GM12872 (cell line): ENCODE results near the gene MYO15A.

Experiments used
- CTCF ChIP-seq: IDR thresholded peaks from 3 replicates; pipeline ENCODE4 v1.5.1; 2011; ENCODE audit warnings: low read depth, mild to moderate bottlenecking, low read length, moderate library complexity; ENCODE audit not compliant: insufficient read depth

MYO15A gene

GRCh38 chr17:18120461-18121017 lies 12.0 kb downstream of the MYO15A start:
- no peak for TF ChIP-seq CTCF

GRCh38 chr17:18121144-18121910 lies 12.8 kb downstream of the MYO15A start:
- no peak for TF ChIP-seq CTCF

- TF ChIP-seq CTCF: no peak
Measured at GRCh38 chr17:18122990-18123753, 14.6 kb downstream of the MYO15A start.

- no peak for TF ChIP-seq CTCF
Measured at GRCh38 chr17:18124345-18125126, 16.0 kb downstream of the MYO15A start.

GRCh38 chr17:18129041-18129502 lies 20.5 kb downstream of the MYO15A start:
- TF ChIP-seq CTCF: no peak

GRCh38 chr17:18132711-18133110 lies 24.2 kb downstream of the MYO15A start:
- TF ChIP-seq CTCF: no peak

GRCh38 chr17:18136357-18136756 lies 27.8 kb downstream of the MYO15A start:
- no peak for TF ChIP-seq CTCF
